ENCODE results near the gene NDUFAF8.

The NDUFAF8 gene

DNA sequence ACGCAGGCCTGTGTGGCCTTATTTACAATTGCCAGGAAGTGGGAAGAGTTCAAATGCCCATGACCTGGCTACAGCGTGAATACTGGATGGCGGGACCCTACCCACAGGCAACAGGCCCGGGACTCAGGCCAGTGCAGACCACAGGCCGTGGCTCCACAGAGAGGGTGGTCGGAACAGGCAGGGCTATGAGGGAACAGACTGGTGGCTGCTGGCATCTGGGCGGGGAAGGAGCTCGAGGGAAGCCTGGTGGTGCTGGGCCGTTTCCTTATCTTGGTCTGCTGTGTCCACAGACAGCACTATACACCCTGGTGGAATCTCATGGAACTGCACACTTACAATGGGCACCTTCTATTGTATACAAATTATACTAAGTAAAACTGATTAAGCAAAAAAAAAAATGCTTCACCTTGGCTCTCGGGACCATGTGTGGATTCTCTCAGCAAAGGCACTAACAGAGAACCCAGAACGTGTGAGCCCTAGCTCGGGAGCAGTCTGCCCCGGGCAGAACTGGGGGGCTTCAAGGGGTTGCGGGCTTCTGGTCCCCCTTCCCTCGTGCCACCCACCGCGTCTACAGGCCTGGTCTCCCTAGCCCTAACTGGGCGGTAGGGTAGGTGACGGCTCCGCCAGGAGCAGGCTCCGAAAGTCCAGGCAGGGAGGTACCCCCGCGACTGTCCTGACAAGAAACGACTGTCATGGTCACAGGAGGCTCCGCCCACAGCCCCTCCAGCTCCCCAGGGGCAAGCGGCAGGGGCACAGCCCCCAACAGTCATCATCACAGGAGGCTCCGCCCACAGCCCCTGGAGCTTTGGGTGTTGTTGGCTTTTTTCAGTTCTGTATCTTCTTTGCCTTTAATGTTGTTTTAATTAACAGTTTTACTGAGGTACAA lies 38.2 kb upstream of the NDUFAF8 start:
- peak; percentile 77 for DNase-seq (ENCODE audit: low read depth)

DNA sequence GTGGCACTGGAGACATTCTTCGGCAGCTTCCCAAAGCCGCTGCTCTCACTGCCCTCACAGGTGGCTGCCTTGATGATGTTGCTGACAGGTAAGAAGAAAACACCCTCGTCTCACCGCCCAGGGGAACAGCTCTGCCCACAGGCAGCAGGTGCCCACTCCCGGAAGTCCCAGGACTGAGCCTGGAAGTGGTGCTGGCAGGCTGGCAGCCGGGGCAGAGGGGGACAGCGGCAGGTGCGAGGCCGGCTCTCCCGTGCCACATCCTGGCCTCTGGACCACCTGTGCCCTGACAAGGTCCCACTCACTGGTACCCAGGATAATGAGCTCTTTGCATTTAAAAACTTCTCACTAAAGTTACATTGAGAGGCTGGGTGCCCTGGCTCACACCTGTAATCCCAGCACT lies 36.8 kb upstream of the NDUFAF8 start:
- no peak for DNase-seq (ENCODE audit: low read depth)

DNA sequence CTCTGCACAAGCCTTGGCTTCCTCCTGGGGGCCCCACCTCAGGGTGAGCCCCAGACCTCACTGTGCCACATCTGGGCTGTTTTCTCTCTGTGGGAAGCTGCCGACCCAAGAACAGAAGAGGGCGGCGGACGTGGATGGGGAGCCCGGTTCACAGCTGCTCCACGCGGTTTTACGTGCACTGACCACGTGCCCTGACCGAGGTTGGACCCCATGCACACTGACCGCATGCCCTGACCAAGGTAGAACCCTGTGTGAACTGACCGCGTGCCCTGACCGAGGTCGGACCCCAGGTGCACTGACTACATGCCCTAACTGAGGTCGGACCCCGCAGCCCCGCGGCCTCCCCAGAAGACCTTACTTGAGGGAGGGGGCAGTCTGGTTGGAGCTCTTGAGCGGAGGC lies 36.0 kb upstream of the NDUFAF8 start:
- no peak for DNase-seq (ENCODE audit: low read depth)

DNA sequence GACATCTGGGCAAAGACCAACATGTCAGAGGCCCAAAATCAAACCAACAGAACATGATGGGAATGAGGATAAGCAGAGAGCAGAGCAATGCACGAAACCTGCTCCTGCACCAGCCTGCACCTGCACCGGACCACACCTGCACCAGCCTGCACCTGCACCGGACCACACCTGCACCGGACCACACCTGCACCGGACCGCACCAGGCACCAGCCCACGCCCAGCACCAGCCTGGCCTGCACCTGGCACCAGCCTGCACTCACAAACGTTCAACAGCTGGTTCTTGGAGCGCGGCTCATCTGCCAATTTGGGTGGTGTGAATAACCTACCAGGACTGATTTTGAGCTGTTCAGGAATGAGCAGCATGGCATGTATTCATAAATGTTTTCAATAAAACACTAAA lies 34.5 kb upstream of the NDUFAF8 start:
- no peak for DNase-seq (ENCODE audit: low read depth)

DNA sequence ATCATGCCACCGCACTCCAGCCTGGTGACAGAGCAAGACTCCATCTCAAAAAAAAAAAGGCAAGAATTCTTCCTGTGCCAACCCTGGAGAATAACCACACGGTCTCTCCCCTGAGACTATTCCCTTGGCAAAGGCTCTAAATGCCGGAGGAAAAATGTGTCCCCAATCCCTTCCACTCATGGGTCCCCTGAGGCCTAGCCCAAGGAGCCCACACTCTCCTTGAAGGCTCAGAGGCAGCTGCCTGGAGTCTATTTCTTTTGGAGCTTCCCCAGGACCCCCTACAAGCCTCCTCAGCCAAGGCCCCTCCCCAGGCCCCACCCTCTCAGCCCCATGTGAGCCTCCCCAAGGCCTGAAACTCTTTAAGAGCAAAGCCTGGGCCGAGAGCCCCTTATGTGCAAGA lies 33.0 kb upstream of the NDUFAF8 start:
- no peak for DNase-seq (ENCODE audit: low read depth)

DNA sequence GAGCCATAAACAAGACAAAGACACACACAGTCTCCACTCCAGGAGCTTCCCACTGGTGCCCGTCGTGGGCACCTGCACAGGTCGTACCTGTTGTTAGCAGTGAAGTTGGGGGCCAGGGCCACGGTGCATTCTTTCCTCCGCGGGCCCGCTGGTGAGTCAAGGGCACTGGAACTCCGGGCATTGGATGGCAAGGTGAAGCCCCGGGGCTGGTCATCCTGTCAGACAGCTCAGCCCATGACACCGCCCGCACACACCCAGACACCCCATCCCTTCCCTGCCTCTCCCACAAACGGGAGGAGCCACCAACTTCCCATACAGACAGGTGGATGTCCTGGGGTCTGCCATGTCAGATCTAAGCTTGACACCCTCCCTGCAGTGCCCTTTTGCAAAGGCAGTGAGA lies 32.5 kb upstream of the NDUFAF8 start:
- no peak for DNase-seq (ENCODE audit: low read depth)

DNA sequence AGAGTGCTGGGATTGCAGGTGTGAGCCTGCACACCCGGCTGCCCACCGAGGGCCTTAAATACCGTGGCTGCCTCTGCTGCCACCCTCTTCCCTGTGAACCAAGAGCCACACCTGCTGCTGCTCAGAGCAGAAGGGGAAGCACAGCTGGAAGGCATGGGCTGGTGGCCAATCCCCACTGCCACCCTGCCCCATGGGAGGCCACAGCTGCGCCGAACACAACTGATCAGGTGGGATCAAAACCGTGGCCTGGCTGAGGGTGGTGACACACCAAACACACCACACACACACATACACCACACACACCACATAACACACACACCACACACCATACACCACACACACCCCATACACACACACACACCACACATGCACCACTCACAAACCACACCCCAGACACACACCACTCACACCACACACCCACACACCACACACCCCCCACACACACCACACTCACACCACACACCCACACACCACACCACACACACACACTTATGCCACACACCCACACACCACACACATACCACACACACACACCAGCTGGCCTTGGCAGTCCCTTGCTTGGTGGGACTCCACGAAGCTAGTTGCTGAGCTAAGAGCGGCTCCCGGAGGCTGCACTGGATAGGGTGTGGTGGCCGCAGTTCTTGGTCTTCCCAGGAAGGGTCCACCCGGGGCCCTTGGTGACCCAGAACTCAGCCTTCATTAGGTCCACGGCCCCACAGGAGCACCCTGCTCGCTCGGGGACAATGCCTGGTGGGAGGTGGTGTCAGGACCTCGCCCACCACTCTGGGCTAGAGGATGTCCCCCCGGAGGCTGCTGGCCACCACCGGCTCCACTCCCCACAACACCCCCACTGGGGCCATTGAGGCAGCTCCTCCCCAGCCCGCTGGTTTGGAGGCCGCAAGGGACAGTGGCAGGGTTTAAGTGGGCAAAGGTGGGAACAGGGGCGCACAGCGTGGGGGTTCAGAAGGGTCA lies 31.2 kb upstream of the NDUFAF8 start:
- DNase-seq (ENCODE audit: low read depth) = no peak

DNA sequence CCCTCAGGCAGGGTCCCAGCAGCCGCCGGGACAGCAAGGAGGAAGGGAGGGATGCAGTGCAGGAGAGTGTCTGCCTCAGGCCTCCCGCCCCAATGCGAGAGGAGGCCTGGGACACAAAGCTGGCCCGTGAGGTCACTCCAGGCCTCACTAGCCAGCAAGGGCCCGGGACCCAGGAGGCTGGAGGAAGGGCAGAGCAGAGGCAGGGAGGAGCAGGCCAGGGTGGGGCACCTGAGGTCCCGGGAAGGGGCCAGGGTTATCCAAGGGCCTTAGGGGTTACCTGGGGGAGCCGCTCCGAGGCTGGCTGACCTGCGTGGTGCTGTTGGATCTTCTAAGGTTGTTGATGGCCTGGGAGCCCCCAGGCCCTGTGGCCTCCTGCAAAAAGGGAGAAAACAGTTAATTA lies 30.5 kb upstream of the NDUFAF8 start:
- no peak for DNase-seq (ENCODE audit: low read depth)

DNA sequence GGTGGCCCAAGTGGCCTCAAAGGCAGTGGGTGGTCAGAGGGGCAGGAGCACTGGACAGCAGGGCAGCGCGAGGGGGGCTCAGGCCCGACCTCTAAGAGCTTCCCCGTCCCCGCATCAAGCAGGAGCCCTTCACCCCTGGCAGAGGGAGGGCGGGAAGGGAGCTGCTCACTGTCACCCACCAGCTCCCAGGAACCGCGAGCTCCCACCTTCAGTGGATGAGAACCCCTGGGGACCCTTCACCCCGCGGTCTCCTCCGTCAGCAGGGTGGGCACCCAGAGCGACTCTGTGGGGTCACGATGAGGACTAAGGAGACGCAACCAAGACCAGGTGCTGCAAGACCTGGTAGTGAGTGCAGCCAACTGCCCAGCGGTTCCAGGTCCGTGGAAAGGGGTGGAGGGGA lies 30.0 kb upstream of the NDUFAF8 start:
- no peak for DNase-seq (ENCODE audit: low read depth)

DNA sequence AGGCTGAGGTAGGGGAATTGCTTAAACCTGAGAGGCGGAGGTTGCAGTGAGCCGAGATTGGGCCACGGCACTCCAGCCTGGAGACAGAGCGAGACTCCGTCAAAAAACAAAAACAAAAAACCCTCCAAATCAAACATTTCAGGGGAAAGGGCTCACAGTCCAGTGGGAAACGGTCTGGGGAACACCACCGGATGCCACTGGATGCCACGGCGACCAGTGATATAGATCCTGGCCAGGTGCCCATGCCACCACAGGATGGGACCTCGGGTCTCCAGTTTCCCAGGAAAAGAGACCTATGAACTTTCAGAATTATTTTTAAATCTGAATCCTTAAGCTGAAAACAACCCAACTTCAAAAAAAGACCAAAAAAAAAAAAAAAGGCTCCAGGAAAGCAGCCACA lies 28.7 kb upstream of the NDUFAF8 start:
- no peak for DNase-seq (ENCODE audit: low read depth)

DNA sequence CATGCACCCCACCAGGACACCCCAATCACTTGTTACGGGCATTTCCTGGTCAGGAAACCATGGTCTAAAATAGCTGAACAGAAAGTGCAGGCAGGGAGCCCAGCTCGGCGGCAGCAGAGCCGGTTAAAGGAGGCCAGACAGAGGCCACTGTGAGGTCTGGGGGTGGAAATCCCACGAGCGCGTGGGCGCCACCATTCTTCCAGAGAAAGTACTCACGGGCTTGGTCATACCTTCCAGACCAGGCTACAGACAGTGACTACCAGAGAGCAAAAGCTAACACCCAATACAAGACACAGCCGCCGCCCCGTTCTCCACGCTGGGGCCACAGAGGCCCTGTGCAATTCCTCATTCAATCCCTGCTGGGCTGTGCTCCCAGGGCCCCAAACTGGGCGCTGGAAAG lies 28.2 kb upstream of the NDUFAF8 start:
- DNase-seq (ENCODE audit: low read depth) = peak; percentile 8

DNA sequence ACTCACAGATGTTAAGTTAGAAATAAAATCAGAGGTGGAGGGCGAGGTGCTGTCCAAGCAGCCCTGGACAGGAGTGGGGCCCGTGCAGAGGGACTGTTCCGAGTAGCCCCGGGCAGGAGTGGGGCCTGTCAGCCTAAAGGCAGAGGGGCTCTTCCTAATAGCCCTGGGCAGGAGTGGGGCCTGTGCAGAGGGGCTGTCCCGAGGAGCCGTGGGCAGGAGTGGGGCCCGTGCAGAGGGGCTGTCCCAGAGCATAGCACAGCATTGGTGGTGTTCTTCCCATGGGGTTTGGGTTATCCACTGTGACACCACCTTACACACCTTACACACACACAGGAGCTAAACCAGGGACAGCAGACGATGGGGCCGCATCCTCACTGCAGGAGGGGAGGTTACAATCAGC lies 26.8 kb upstream of the NDUFAF8 start:
- no peak for DNase-seq (ENCODE audit: low read depth)

DNA sequence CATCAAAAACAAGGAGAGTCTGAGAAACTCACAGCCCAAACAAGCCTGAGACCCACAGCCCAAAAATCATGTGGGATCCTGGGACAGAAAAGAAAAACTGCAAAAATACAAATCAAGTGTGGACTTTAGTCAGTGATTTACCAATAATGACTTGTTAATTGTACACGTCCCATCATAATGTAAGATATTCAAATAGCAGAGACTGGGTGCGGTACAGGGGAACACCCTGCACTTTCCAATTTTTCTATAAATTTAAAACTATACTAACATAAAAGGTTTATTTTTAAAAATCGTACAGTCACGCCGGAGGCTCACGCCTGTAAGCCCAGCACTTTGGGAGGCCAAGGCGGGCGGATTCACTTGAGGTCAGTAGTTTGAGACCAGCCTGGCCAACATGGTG lies 25.1 kb upstream of the NDUFAF8 start:
- no peak for DNase-seq (ENCODE audit: low read depth)

DNA sequence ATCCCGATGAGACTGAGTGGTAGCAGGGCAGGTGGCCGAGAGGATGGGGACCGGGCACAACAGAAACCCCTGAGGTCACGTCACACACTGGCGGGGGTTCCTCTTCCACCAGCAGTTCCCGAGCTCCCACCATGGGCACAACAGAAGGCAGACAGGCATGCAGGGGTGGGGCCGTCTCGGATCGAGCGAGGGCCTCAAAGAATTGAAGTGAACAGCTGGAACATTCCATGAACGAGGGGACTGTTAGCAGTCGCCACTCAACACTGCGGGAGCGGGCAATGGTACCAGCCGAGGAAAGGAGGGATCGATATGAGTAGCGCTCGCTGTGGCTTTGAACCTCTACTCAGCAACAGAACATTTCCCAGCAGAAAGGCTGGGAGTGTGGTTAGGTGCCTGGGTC lies 21.6 kb upstream of the NDUFAF8 start:
- DNase-seq (ENCODE audit: low read depth) = no peak

DNA sequence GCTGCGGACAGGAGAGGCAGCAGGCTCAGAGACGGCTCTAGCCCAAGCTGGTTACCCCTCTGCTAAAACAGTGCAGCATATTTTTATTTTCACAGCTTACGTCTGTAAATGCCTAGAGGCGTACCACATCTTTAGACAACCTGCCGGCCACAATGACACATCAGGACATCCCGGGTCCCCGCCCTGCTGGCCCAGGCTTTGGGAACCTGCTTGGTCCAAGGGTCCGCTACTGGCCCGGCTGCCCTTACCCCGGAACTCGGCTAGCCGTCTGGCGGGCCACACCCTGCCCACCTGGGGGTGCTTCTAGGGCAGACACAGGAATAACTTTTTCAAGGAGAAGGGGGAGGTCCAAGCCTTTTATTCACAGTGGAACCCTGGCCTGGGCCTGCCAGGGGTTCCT lies 20.7 kb upstream of the NDUFAF8 start:
- DNase-seq (ENCODE audit: low read depth) = no peak

DNA sequence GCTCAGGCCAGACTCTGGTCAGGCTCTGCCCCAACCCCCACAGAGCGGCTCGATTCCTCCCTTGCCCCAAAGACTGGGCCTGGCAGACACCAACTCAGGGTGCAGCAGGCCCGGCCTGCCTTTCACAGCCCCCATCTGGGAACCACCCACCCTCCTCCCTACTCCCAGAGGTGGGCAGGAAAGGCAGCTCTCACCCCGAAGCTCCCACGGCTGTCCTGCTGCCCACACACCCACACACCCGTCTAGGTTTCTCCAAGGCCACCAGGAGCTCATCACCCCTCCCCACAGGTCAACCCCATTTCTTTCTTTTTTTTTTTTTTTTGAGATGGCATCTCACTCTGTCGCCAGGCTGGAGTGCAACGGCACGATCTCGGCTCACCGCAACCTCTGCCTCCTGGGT lies 20.1 kb upstream of the NDUFAF8 start:
- DNase-seq (ENCODE audit: low read depth) = no peak

DNA sequence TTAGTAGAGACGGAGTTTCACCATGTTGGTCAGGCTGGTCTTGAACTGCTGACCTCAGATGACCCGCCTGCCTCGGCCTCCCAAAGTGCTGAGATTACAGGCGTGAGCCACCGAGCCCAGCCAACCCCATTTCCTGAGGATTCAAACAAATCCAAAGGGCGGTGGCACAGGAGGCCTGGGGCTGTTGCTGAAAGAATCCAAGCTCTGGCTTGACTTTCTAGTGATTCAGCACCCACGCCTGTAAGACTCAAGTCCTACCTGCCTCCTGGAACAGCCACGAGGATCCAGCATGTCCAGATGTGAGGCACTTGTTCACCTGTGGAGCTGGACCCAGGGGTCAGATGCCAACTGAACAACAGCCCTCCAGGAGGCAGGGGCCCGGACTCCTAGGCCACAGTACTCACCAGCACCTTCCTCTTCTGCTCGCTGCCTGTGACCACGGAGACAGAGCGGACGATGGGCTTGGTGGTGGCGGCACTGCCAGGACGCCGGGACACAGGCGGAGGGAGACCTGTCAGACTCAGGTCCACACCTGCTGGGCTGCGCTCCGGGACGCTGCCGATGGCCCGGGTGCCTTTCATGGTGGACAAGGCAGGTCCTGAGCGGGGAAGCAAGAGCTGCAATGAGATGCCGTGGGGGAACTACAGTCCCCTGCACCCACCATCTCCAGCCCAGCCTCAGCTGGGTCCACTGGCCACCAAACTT lies 19.5 kb upstream of the NDUFAF8 start:
- DNase-seq (ENCODE audit: low read depth) = no peak

DNA sequence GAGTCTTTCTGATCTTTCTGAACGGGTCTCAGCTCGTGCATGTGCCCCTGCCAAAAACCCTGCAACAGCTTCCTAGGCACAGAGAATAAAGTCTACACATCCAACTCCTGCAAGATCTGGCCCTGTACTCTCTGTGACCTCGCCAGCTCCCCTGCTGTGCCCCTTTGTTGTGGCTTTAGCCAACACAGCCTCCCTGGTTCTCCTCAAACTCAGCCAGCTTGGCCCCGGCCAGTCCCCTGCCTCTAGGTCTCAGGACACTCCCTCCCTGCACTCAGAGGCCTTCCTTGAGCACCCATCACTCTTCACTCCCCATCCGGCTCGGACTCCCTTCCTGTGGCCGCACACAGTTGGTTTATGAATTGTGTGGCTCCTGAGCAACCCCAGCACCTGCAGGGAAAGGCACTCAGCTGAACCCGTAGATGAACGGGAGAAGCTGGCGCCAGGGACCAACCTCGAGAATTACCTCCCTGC lies 17.7 kb upstream of the NDUFAF8 start:
- DNase-seq (ENCODE audit: low read depth) = no peak

DNA sequence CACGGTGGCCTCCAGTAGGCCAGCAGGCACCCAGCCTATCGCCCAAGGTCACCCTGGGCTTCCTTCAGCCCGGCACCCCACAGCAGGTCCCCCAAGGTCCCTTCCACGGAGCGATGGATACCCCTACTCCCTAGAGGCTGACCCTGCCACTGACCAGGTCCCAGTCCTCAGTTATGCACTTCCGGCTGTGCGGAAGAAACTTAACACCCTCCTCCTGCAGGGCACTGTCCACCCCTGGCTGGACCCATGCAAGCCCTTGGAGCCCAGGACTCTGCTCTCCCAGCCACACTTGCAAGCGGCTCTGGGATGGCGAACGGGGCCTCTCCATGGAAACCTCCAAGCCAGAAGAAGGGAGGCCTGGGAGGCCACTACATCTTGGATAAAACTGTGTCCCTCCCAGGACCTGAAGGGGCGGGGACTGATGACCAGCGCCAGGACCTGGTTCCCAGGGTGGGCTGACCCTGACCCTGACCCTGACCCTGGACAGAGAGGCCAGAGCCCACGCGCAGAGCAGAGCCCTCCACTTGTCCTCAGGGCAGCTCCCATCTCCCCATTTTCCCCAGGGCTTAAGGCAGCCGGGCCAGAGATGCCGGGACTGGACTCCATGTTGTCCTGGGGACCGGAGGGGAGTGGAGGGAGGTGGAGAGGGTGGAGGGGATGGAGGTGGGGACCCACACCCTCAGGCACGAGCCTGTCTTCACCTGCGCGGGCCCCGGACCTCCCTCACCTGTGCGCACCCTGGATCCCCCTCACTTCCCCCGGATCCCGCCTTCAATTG lies 17.1 kb upstream of the NDUFAF8 start:
- no peak for DNase-seq (ENCODE audit: low read depth)

DNA sequence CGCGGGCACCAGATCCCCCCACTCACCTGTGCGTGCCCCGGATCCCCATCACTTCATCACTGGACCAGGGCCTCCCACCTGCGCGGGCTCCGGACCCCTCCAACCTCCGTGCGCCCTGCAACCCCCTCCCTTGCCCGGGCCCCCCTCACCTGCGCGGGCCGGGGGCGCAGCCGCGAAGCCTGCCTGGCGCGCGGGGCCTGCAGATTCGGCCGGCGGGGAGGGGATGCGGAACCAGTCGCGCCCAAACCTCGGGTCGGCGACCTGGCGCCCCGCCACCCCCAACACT lies 16.6 kb upstream of the NDUFAF8 start:
- no peak for DNase-seq (ENCODE audit: low read depth)

DNA sequence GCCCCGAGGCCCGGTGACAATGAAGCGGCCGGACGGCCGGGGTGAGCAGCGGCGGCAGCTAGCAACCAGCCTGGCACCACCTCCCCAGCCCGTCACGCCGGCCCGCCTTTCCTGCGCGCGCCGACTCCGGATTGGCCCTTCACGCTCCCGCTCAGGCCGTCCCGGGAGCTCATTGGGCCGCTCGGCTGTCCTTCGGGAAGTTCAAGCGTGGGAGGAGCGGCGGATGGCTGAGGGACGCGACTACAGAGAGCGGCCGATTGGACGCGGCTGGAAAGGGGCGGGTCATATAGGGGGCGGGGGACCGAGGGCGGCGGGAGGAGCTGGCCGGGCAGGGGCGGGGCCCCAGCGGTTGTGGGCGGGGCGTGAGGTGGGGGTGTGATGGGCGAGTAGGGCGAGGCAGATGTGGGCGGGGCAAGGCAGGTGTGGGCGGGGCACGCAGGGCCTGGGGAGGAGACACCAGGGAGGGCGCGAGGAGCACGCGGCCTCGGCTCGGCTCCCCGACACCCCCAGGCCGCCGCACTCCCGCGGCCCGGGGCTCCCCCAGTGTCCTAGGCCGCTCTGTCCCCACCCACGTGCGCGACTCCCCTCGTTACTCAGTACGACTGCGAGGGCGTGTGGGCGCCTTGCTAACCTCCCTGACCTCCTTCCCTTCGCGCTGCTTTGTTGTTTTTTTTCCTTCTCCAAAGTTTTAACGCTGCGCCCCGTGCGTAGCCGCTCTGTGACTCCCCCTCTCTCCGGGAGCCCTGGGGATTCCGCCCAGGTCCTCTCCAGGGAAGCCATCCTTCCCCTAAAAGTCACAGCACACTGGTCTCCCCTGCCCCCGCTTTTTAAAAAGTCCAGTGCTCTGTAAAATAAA lies 16.0 kb upstream of the NDUFAF8 start, which contains the start of gene CEP131:
CEP131 (minus strand) TSS at position 60 of the 856 bp plus-strand sequence. CDS start 2,909 bp downstream, outside the sequence.
- peak; percentile 99 for DNase-seq (ENCODE audit: low read depth)
